Subcutaneous adipose tissue (tissue), 4 donors: Measurements from ENCODE around the gene NCOA6. TPM values are rescaled to one million over a fixed set of nuclear protein-coding genes. Genes with fewer than 3 reads are reported as not detected.

Source experiments
- CTCF ChIP-seq: fragments of 450-650 bp; IDR thresholded peaks from one replicate; pipeline ENCODE4 v1.5.1; 2016; ENCODE audit warnings: low read depth, mild to moderate bottlenecking, control low read depth, antibody characterized with exemption, moderate library complexity
- total RNA-seq, 4 donors: library from RNA; depleted of rRNA; stranded (reverse); fragments of >200 nt; gene quantifications; one replicate each; pipeline ENCODE4 v1.1.0, GENCODE V29; 2016

NCOA6 gene
- total RNA-seq, 4 donors from 2014 or later, result 16.0 to 23.5 (median 20.4) TPM

DNA sequence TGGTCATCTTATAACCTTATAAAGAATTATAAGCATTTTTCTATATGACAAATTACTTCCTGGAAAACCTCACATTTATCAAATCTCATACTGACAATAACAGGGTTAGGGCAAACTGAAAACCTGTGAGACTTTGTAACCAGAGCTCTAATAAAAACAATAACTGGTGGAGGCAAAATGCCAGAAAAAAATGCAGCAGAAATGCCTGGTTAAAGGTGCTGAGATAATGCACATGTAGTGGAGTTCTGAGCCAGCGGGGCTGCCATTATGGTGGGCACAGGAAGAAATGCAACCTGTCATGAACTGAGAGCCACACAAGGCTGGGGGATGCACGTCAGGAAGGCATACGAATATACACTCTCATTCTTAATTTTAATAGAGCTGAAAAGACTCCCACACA lies 53.0 kb downstream of the NCOA6 start:
- no peak for TF ChIP-seq CTCF

DNA sequence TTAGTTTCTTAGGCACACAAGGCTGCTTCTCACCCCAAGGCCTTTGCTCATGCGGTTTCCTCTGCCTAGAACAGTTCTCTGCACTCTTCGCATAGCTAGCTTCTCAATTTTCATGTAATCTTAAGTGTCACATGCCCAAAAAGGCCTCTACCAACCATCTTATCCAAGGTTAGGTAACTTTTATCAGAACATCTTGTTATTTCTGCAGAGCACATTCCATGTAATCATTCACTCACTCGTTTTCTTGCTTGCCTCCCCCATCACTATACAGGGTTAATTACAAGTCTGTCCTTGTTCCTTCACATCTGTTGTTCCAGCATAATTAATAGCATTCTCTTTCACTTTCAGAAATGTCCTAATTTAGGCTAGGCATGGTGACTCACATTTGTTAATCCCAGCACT lies 53.8 kb downstream of the NCOA6 start:
- TF ChIP-seq CTCF, result no peak

DNA sequence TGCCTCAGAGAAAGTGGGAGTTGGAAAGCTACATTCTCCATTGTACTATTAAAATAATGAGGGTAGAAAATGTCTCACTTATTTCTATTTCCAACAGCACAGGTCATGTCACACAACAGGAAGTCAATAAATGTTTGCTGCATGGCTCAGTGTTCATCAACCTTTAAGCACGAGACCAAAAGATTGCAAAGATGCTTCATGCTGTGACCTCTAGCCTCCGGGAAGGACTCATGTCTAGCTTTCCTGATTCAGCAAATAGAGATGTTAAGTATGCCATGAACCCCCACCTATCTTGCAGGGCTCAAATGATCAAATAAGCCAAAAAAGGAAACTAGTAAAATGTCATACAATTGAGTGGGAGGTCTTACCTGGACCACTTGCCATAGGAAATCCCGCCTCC lies 57.4 kb downstream of the NCOA6 start:
- no peak for TF ChIP-seq CTCF

- no peak for TF ChIP-seq CTCF
Observed at GRCh38 chr20:34762031-34762555, 63.4 kb downstream of the NCOA6 start.

GRCh38 chr20:34755367-34755766 lies 70.1 kb downstream of the NCOA6 start:
- TF ChIP-seq CTCF, result no peak

DNA sequence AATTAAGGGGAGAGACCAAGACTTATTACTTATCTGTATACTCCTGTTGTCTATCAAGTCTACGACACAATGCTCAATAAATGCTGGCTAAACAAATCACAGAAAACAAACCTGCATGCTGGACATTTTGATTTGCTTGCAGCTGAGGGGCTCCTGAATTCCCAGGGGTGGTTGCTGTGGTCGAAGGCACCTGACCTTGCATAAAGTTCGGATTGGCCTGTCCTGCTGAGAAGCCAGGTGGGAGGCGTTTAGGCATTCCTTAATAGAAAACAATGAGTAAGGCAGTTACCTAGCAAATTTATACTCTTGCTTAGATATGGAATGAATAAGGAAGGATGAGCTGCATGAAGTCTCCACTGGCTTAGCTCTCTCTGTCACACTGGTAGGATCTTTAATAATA lies 70.8 kb downstream of the NCOA6 start:
- no peak for TF ChIP-seq CTCF

DNA sequence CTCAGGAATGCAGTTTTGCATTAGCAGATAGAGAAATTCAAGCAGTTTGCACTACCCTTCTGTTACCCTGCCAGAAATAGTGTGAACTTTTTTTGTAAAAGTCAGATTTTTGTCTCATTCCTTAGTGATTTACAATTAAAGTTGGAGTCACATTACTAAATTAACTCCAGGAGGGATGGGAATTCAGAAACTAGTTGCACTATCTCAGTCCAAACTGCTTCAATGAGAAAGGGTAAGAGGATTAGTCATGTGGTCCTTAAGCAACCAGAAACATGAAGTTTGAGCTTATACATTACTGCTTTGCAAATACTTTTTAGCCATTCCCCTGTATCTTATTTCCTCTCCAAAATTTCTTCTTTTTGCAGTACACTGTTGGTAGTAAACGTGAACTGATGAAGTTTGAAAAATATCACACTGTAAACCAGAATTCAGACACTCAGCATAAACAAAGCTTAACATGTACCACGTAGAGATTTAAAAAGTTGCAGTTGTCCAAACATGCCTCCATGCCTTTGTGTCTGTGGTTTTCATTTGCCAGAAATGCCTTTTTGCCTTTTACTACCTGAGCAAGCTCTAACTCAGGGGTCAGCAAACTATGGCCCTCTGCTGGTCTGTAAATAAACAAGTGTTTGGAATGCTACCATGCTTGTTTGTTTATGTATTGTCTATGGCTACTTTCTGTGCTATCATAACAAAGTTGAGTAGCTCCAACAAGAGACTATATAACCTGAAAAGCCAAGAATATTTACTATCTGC lies 71.6 kb downstream of the NCOA6 start:
- TF ChIP-seq CTCF, result no peak
